Ascending aorta (tissue), 2 donors: ENCODE measurements around the gene CCDC13. TPM values are rescaled to one million over a fixed set of nuclear protein-coding genes. Genes with fewer than 3 reads are reported as not detected.

Experiments
- DNase-seq, 2 donors: peaks; one replicate each; pipeline ENCODE4 v3.0.0-alpha.2; 2019; ENCODE audit warnings: low spot score in 2 of 2
- H3K27ac ChIP-seq, 2 donors: fragments of 200-600 bp; sonication (generic); one replicate each; pipeline ENCODE4 v1.5.1; 2016 to 2017; ENCODE audit warnings: mild to moderate bottlenecking in 1 of 2
- H3K27me3 ChIP-seq: fragments of 200-600 bp; sonication (generic); one replicate; pipeline ENCODE4 v1.5.1; 2017
- H3K36me3 ChIP-seq, 2 donors: fragments of 200-600 bp; sonication (generic); one replicate each; pipeline ENCODE4 v1.5.1; 2016
- H3K4me1 ChIP-seq, 2 donors: fragments of 200-600 bp; sonication (generic); one replicate each; pipeline ENCODE4 v1.5.1; 2016 to 2017; ENCODE audit warnings: mild to moderate bottlenecking in 1 of 2
- H3K4me3 ChIP-seq, 2 donors: fragments of 200-600 bp; sonication (generic); one replicate each; pipeline ENCODE4 v1.5.1; 2016 to 2017; ENCODE audit warnings: mild to moderate bottlenecking in 1 of 2
- H3K9me3 ChIP-seq, 2 donors: fragments of 200-600 bp; sonication (generic); one replicate each; pipeline ENCODE4 v1.5.1; 2016
- CTCF ChIP-seq, 3 experiments: fragments of 200-600 bp in 2 of 3; fragments of 450-650 bp in 1 of 3; sonication (generic) in 2 of 3; IDR thresholded peaks; one replicate each; pipeline ENCODE4 v1.5.1; 2016 to 2019; ENCODE audit warnings: antibody characterized with exemption in 3 of 3, mild to moderate bottlenecking in 1 of 3, moderate library complexity in 1 of 3
- intact Hi-C: fragments of 100-400 bp; cut with DNase I; formaldehyde crosslinking; loops from one replicate; pipeline ENCODE4 v1.15.1; 2023
- total RNA-seq: library from RNA; depleted of rRNA; stranded (reverse); fragments of >200 nt; gene quantifications from one replicate; pipeline ENCODE4 v1.1.0, GENCODE V29; 2016

The CCDC13 gene
- total RNA-seq, 1 donor from 2014 or later: 2.1 TPM

DNA sequence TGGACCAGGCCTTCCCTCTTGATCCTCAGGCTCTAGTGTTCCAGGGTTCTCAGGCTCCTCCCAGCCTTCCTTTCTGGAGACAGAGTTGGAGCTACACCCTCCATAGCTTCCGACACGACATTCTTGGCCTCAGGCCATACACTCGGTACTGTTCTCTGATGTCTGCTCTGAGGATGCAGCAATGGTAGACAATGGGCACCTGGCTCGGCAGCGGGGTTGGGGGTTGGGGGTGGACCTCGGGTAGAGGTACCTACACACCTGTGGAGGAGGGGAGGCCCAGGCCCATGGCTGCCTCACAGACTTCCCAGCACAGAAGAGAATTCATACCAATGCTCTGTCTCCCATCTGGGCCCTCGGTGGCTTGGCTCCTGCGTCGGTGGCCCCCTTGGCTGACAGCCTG, 21.4 kb downstream of the CCDC13 start:
- no peak for TF ChIP-seq CTCF (IDR thresholded peaks at IDR 0.05)
- no peak overlapping the region for H3K27ac ChIP-seq
- H3K4me3 ChIP-seq: no peak overlapping the region
- H3K27me3 ChIP-seq: no peaks in the 10 kb centered on the region
- H3K9me3 ChIP-seq: no peaks in the 10 kb centered on the region
- peaks cover 6 to 19% of the 10 kb centered on the region in 2 donors for H3K4me1 ChIP-seq
- H3K36me3 ChIP-seq: no peaks in the 10 kb centered on the region
- peak in 1 of 2 donors; percentile 54 for DNase-seq
- intact Hi-C loops: no loop called here

- Histone ChIP-seq H3K4me1 (peaks cover 7 to 26% of the 10 kb centered on the region in 2 donors), H3K27ac (no peak overlapping the region), H3K36me3 (no peaks in the 10 kb centered on the region), H3K4me3 (no peak overlapping the region), H3K9me3 (no peaks in the 10 kb centered on the region), H3K27me3 (no peaks in the 10 kb centered on the region)
- TF ChIP-seq CTCF (IDR thresholded peaks at IDR 0.05): no peak
- intact Hi-C loops: no loop called here
- DNase-seq: peak in 1 of 2 donors; percentile 50
Measured at GRCh38 chr3:42750834-42751233, 22.2 kb downstream of the CCDC13 start.

DNA sequence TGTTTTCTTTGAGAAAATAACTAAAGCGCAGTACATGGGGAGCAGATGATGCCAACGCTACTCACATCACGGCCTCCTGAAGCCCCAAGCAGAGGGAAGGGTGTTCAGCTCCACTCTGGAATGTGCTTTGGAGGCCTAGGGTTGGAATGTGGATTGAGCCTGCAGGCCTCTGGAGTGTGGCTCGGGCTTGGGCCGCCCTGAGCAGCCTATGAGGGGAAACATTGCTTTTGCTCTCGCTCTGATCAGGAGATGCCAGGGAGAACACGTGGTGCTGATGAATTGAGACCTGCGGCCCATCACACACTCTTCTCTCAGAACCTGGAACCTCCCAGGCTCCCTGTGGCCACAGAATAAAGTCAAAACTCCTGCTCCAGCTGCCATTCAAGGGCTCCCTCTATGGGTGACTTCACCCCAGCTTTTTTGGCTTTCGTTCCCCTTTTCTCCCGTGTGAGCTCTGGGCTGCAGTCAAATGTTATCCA, 23.3 kb downstream of the CCDC13 start:
- no peaks in the 10 kb centered on the region for H3K27me3 ChIP-seq
- H3K9me3 ChIP-seq: no peaks in the 10 kb centered on the region
- peak in 2 of 3 experiments; percentile 37 to 68 for TF ChIP-seq CTCF (IDR thresholded peaks at IDR 0.05)
- DNase-seq: peak in 1 of 2 donors; percentile 63
- H3K4me1 ChIP-seq: peaks cover 10 to 31% of the 10 kb centered on the region in 2 donors
- H3K27ac ChIP-seq: peak overlapping the region; percentile 53 to 62
- no peak overlapping the region for H3K4me3 ChIP-seq
- intact Hi-C loops: loop anchor here (1.0 to 5.0 kb wide), 3 partner anchors 49 to 247 kb away; partner anchors contain the start of genes NKTR and VIPR1
- H3K36me3 ChIP-seq: no peaks in the 10 kb centered on the region

DNA sequence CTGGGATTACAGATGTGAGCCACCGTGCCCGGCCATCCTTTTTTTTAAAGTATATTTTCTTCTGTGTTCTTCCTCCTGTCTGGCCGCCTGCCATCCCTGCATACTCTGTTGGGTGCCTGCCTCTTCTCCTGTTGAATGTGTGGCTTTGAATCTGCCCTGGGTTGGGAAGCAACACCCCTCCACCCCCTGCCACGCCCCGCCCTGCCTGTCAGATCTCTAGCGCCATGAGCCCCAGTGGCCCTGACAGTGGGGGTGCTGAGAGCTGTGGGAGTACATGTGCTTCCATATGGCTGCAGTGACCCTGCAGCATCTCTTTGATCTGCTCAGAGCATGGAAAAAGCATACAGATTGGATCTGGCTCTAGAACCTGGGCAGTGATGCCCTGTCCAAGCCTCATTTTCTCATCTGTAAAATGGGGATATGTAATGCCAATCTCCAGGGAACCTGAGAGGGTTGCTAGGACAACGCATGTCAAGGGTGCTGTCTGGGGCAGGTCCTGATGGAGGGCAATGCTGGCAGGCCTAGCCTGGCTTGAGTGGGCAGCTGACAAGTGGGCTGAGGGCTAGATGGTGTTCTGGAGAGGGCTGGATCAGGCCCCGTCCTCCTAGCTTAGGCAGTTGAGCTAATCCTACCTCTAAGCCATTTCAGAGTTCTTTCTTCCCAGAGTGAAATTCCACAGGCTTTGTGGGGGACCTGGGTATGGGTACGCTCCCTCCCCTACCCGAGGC, 23.9 kb downstream of the CCDC13 start:
- Histone ChIP-seq H3K27ac (peak overlapping the region; percentile 53 to 62), H3K9me3 (no peaks in the 10 kb centered on the region), H3K36me3 (no peaks in the 10 kb centered on the region), H3K4me1 (peaks cover 10 to 35% of the 10 kb centered on the region in 2 donors), H3K27me3 (no peaks in the 10 kb centered on the region), H3K4me3 (no peak overlapping the region)
- intact Hi-C loops: loop anchor here (1.0 to 5.0 kb wide), 3 partner anchors 49 to 247 kb away; partner anchors contain the start of genes NKTR and VIPR1
- TF ChIP-seq CTCF (IDR thresholded peaks at IDR 0.05): no peak
- DNase-seq: peak in 1 of 2 donors; percentile 58

DNA sequence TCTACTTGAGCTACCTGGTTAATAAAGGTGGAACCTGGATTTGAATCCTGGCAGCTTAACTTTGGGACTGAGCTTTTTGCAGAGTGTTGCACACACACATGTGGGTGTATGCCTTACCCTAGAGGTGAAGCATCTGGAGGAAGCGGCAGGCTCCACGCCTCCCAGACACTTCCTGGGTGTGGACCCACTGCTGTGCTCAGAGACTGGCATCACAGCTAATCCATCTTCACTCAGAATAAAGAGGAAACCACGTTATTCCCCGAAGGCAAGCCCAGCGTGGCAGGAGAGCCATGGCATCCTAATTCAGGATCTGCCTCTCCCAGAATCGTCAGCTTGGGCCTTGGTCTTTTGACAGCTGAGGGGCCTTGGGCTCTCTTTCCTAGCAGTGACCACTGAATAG, 25.5 kb downstream of the CCDC13 start:
- no peaks in the 10 kb centered on the region for H3K9me3 ChIP-seq
- peaks cover 10 to 38% of the 10 kb centered on the region in 2 donors for H3K4me1 ChIP-seq
- TF ChIP-seq CTCF (IDR thresholded peaks at IDR 0.05): no peak
- H3K27me3 ChIP-seq: no peaks in the 10 kb centered on the region
- H3K4me3 ChIP-seq: no peak overlapping the region
- no peak for DNase-seq
- intact Hi-C loops: loop anchor here (2.0 to 5.0 kb wide), 3 partner anchors 145 to 245 kb away; partner anchors contain the start of genes NKTR and VIPR1
- peak overlapping the region; percentile 82 to 90 for H3K27ac ChIP-seq
- no peaks in the 10 kb centered on the region for H3K36me3 ChIP-seq
